ENCODE measurements around the gene MAEA. TPM values are rescaled to one million over a fixed set of nuclear protein-coding genes. Genes with fewer than 3 reads are reported as not detected.

The MAEA gene
- total RNA-seq, 2 donors from 2014 or later, result 76.0 to 110 TPM

DNA sequence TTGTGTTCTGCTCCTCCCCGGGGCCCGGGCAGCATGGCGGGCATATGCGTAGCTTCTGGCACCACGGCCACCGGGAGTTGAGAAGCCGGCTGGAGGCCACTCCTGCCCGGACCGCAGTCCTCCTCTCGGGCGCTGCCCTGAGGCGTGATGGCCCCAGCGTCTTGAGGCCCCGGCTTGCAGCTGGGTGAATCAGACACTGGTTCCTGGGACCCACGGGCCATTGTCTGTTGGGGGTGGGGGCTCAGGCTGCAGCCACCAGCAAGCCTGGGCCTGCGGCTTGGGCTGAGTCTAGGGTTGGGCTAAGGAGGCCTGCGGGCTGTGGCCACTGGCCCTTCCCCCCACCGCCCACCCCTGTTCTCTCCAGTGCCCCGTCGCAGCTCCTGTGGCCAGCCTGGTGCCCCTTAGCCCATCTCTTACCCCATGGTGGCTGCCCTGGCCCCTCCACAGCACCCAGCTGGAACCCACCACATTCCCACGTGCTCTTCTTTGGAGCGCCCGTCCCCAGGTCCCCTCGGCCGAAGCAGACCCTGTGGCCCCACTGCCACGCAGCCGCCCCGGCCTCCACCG is 50.6 kb downstream of the MAEA start:
- H3K27me3 ChIP-seq (replicated peaks; ENCODE audit: insufficient read depth), result no peaks in the 10 kb centered on the region
- peaks cover 6 to 11% of the 10 kb centered on the region in 2 donors for H3K36me3 ChIP-seq
- TF ChIP-seq POLR2A (IDR thresholded peaks at IDR 0.05) (no peak), POLR2AphosphoS5 (IDR thresholded peaks at IDR 0.05) (no peak), CTCF (IDR thresholded peaks at IDR 0.05) (no peak)
- no peak overlapping the region for H3K4me3 ChIP-seq
- H3K27ac ChIP-seq, result no peak overlapping the region
- DNase-seq (ENCODE audit: low spot score), result no peak
- H3K9me3 ChIP-seq, result no peaks in the 10 kb centered on the region
- H3K4me1 ChIP-seq (replicated peaks), result no peaks in the 10 kb centered on the region
- 91% methylated on average over 23 of the region's 29 CpGs for WGBS
- intact Hi-C loops (cut with DNase I), result no loop called here

- Histone ChIP-seq H3K4me3 (no peak overlapping the region), H3K27me3 (replicated peaks; ENCODE audit: insufficient read depth) (no peaks in the 10 kb centered on the region), H3K36me3 (peaks cover 6 to 11% of the 10 kb centered on the region in 2 donors), H3K4me1 (replicated peaks) (no peaks in the 10 kb centered on the region), H3K27ac (no peak overlapping the region), H3K9me3 (no peaks in the 10 kb centered on the region)
- 96% methylated on average over 20 of the region's 20 CpGs for WGBS
- intact Hi-C loops (cut with DNase I), result no loop called here
- no peak for DNase-seq (ENCODE audit: low spot score)
- TF ChIP-seq CTCF (IDR thresholded peaks at IDR 0.05) (no peak), POLR2AphosphoS5 (IDR thresholded peaks at IDR 0.05) (no peak), POLR2A (IDR thresholded peaks at IDR 0.05) (no peak)
These were observed 51.2 kb downstream of the MAEA start for GRCh38 chr4:1340861-1341260.

- Histone ChIP-seq H3K27me3 (replicated peaks; ENCODE audit: insufficient read depth) (no peaks in the 10 kb centered on the region), H3K36me3 (peaks cover 6 to 11% of the 10 kb centered on the region in 2 donors), H3K27ac (no peak overlapping the region), H3K9me3 (no peaks in the 10 kb centered on the region), H3K4me1 (replicated peaks) (no peaks in the 10 kb centered on the region), H3K4me3 (no peak overlapping the region)
- DNase-seq (ENCODE audit: low spot score), result no peak
- intact Hi-C loops (cut with DNase I), result no loop called here
- TF ChIP-seq CTCF (IDR thresholded peaks at IDR 0.05), result no peak
- no peak for TF ChIP-seq POLR2A (IDR thresholded peaks at IDR 0.05)
- no peak for TF ChIP-seq POLR2AphosphoS5 (IDR thresholded peaks at IDR 0.05)
- 100% methylated on average over 1 of the region's 1 CpG for WGBS
These were observed 52.3 kb downstream of the MAEA start for GRCh38 chr4:1342003-1342402.

- peak; percentile 43 for TF ChIP-seq POLR2AphosphoS5 (IDR thresholded peaks at IDR 0.05)
- TF ChIP-seq POLR2A (IDR thresholded peaks at IDR 0.05), result no peak
- Histone ChIP-seq H3K27ac (peak overlapping the region; percentile 24 to 56), H3K4me3 (no peak overlapping the region), H3K36me3 (peaks cover 0 to 6% of the 10 kb centered on the region in 2 donors), H3K9me3 (no peaks in the 10 kb centered on the region), H3K4me1 (replicated peaks) (peaks cover 13% of the 10 kb centered on the region), H3K27me3 (replicated peaks; ENCODE audit: insufficient read depth) (no peaks in the 10 kb centered on the region)
- 57% methylated on average over 12 of the region's 12 CpGs for WGBS
- intact Hi-C loops (cut with DNase I), result loop anchor here (5.0 kb wide), 2 partner anchors 52 to 177 kb away; no protein-coding TSS in a partner anchor
- DNase-seq (ENCODE audit: low spot score), result peak; percentile 55
These were observed 55.0 kb downstream of the MAEA start for GRCh38 chr4:1344696-1345095.

DNA sequence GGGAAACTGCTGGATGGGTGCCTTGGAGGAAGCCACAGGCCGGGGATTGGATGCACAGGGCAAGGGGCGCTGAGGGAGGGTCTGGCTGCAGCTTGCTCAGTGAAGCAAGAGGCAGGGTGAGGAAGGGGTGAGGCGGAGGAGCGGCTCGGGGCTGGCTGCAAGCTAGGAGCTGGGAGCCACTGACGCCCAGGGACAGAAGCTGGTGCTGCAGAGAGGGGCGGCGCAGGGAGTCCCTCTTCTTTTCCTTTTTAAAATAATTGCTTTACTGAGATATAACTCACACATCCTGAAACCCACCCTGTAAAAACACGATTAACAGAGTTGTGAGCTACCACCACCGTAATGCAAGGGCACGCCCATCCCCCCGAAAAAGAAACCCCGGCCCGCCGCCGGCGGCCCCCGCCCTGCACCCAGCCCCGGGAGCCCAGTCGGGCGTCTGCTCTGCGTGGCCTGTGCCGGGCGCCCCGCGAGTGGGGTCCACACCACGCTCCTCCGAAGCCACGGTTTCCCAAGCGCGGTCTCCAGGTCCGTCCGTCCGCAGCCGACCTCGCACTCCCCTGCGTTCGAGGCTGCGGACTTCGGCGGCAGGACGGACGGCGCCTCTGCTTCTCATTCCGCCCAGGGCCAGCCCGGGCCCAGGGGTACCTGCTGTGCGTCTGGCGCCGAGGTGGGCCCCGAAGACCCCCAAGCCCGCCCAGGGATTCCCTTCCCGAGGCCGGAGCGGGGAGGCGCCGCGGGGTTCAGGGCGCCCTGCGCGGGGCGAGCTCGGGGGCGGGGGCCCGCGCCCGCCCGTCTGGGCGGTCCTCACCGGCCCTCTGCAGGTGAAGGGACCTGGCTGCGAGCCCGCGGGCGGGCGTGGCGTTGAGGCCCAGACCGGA is 56.5 kb downstream of the MAEA start:
- under 1% methylated on average over 23 of the region's 76 CpGs for WGBS
- DNase-seq (ENCODE audit: low spot score), result peak; percentile 23
- H3K4me1 ChIP-seq (replicated peaks), result peaks cover 13% of the 10 kb centered on the region
- peaks cover 0 to 2% of the 10 kb centered on the region in 2 donors for H3K36me3 ChIP-seq
- peak overlapping the region; percentile 95 to 100 for H3K27ac ChIP-seq
- no peaks in the 10 kb centered on the region for H3K9me3 ChIP-seq
- intact Hi-C loops (cut with DNase I), result loop anchor here (1.0 to 5.0 kb wide), 4 partner anchors 54 to 335 kb away; partner anchors contain the start of genes CTBP1 and FGFRL1
- peak in 1 of 4 experiments; percentile 44 for TF ChIP-seq CTCF (IDR thresholded peaks at IDR 0.05)
- TF ChIP-seq POLR2AphosphoS5 (IDR thresholded peaks at IDR 0.05), result no peak
- TF ChIP-seq POLR2A (IDR thresholded peaks at IDR 0.05), result no peak
- H3K4me3 ChIP-seq, result peak overlapping the region; percentile 96 to 99
- H3K27me3 ChIP-seq (replicated peaks; ENCODE audit: insufficient read depth), result no peaks in the 10 kb centered on the region
